Measurements from ENCODE around the gene ZNF512. TPM values are rescaled to one million over a fixed set of nuclear protein-coding genes. Genes with fewer than 3 reads are reported as not detected.
"Not testable (repeated sequence)": the region's sequence is repeated elsewhere in the genome, so short reads cannot be mapped to it uniquely, and the experiment has no call there.

The ZNF512 gene
- polyA plus RNA-seq, 1 of the 3 experiments (the other 2 are of a cell fraction) = 22.3 TPM

- no peak for TF ChIP-seq REST (IDR thresholded peaks at IDR 0.05; ENCODE audit: low read depth, low read length)
- TF ChIP-seq CTCF (IDR thresholded peaks at IDR 0.05) = no peak
- TF ChIP-seq SMC3 (IDR thresholded peaks at IDR 0.05; ENCODE audit: low read depth, low read length) = no peak
- TF ChIP-seq SIN3A (IDR thresholded peaks at IDR 0.05; ENCODE audit: borderline replicate concordance, low read depth, low read length) = peak; percentile 59; the same call in 1 of the 2 replicates
- 0 out of 4 replicates have a peak, but pooled peaks of 1 of the 2 experiments have one; percentile 32 for TF ChIP-seq EP300 (IDR thresholded peaks at IDR 0.05; ENCODE audit: borderline replicate concordance in 1 of 2, low read depth in 1 of 2, low read length in 1 of 2)
- TF ChIP-seq MXI1 (IDR thresholded peaks at IDR 0.05; ENCODE audit: low read depth, low read length) = peak; percentile 92
- TF ChIP-seq, protein P1, sequence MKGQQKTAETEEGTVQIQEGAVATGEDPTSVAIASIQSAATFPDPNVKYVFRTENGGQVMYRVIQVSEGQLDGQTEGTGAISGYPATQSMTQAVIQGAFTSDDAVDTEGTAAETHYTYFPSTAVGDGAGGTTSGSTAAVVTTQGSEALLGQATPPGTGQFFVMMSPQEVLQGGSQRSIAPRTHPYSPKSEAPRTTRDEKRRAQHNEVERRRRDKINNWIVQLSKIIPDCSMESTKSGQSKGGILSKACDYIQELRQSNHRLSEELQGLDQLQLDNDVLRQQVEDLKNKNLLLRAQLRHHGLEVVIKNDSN (IDR thresholded peaks at IDR 0.05; ENCODE audit: borderline replicate concordance, low read depth) = peak; percentile 97
- TF ChIP-seq RCOR1 (IDR thresholded peaks at IDR 0.05; ENCODE audit: low read length) = peak; percentile 42; the same call in 1 of the 2 replicates
Observed at GRCh38 chr2:27582695-27583389, at the start of gene ZNF512 (continued).

DNA sequence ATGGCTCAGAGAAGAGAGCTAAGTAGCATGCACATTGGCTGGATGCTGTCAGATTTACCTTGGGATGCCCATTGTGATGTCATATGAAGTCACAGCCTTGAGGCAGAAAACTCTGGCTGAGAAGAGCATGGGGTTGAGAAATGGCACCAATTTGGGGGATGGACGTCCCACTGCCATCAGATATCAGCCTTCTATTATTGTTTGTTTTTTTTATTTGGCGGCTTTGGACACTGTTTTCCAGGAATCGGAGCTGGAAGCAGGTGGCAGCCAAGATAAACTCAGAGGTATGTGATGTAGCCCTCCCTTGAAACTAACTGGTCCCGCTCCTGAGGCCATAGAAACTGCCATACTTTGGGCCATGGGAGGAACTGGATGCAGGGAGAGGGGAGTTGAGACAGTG lies 45.6 kb upstream of the ZNF512 start:
- no peaks in the 10 kb centered on the region; the same call in 1 of the 2 replicates for H3K27me3 ChIP-seq (ENCODE audit: insufficient read depth)
- H3K4me3 ChIP-seq (ENCODE audit: low read depth in 2 of 2, low read length in 1 of 2) = no peak overlapping the region
- no peak overlapping the region for H3K9ac ChIP-seq
- H3K4me1 ChIP-seq (ENCODE audit: control insufficient read depth in 1 of 2, insufficient read depth in 2 of 2, low read depth in 1 of 2, low read length in 1 of 2) = no peaks in the 10 kb centered on the region
- CTCF ChIA-PET = interaction anchor here (0.7 to 1.0 kb wide), 2 partner anchors 10 to 1283 kb away, joined by 4 to 6 read pairs; no protein-coding TSS in a partner anchor
- H3K4me2 ChIP-seq = no peak overlapping the region
- POLR2A ChIA-PET = interaction anchor here (0.6 kb wide), 1 partner anchor 98 kb away, joined by 6 read pairs; no protein-coding TSS in a partner anchor
- H3K36me3 ChIP-seq (replicated peaks in 1 of 2; ENCODE audit: control insufficient read depth in 1 of 2, insufficient read depth in 2 of 2, low read length in 1 of 2) = no peaks in the 10 kb centered on the region
- no peaks in the 10 kb centered on the region for H4K20me1 ChIP-seq (ENCODE audit: insufficient read depth)
- H3K9me3 ChIP-seq = no peaks in the 10 kb centered on the region
- no peak overlapping the region for H3K27ac ChIP-seq (ENCODE audit: low read depth in 2 of 2, low read length in 1 of 2)
- H3K79me2 ChIP-seq (ENCODE audit: insufficient read depth) = no peaks in the 10 kb centered on the region
- TF ChIP-seq CHD2 (IDR thresholded peaks at IDR 0.05; ENCODE audit: low read length, partially characterized antibody) = no peak
- no peak for TF ChIP-seq MEF2A (IDR thresholded peaks at IDR 0.05; ENCODE audit: borderline replicate concordance, low read depth)
- TF ChIP-seq JUND (IDR thresholded peaks at IDR 0.05) = no peak
- no peak for TF ChIP-seq POLR2AphosphoS5 (IDR thresholded peaks at IDR 0.05; ENCODE audit: low read depth, low read length)
- TF ChIP-seq RAD21 (IDR thresholded peaks at IDR 0.05; ENCODE audit: low read length) = no peak
- TF ChIP-seq ELF1 (IDR thresholded peaks at IDR 0.05) = no peak
- no peak for TF ChIP-seq TEAD4 (IDR thresholded peaks at IDR 0.05; ENCODE audit: borderline replicate concordance, insufficient read depth)
- no peak for TF ChIP-seq MXI1 (IDR thresholded peaks at IDR 0.05; ENCODE audit: low read depth, low read length)
- TF ChIP-seq SMC3 (IDR thresholded peaks at IDR 0.05; ENCODE audit: low read depth, low read length) = no peak
- no peak for TF ChIP-seq FOXJ3 (CRISPR knock-in tag; IDR thresholded peaks at IDR 0.05)
- TF ChIP-seq NFIC (IDR thresholded peaks at IDR 0.05; ENCODE audit: borderline replicate concordance) = no peak
- no peak for TF ChIP-seq FOSL2 (IDR thresholded peaks at IDR 0.05; ENCODE audit: borderline replicate concordance, low read depth)
- TF ChIP-seq NRF1 (IDR thresholded peaks at IDR 0.05; ENCODE audit: low read depth, low read length) = no peak
- TF ChIP-seq SIN3A (IDR thresholded peaks at IDR 0.05; ENCODE audit: borderline replicate concordance, low read depth, low read length) = no peak
- WGBS (ENCODE audit: low lambda C conversion rate) = 41% methylated on average over 4 of the region's 4 CpGs
- no peak overlapping the region for H2AFZ ChIP-seq (ENCODE audit: low read depth)
- no peak for DNase-seq
- H3F3A ChIP-seq (replicated peaks; ENCODE audit: insufficient read depth) = no peaks in the 10 kb centered on the region
- H3K9me2 ChIP-seq = no peaks in the 10 kb centered on the region

- H3K9ac ChIP-seq; H3K4me2 ChIP-seq; H3K4me3 ChIP-seq (ENCODE audit: low read depth in 2 of 2, low read length in 1 of 2); H3K79me2 ChIP-seq (ENCODE audit: insufficient read depth); H2AFZ ChIP-seq (ENCODE audit: low read depth); H3K4me1 ChIP-seq (ENCODE audit: control insufficient read depth in 1 of 2, insufficient read depth in 2 of 2, low read depth in 1 of 2, low read length in 1 of 2); H3K27ac ChIP-seq (ENCODE audit: low read depth in 2 of 2, low read length in 1 of 2); H3K9me3 ChIP-seq; H4K20me1 ChIP-seq (ENCODE audit: insufficient read depth); H3F3A ChIP-seq (replicated peaks; ENCODE audit: insufficient read depth); POLR2A ChIA-PET; H3K27me3 ChIP-seq (ENCODE audit: insufficient read depth); H3K36me3 ChIP-seq (replicated peaks in 1 of 2; ENCODE audit: control insufficient read depth in 1 of 2, insufficient read depth in 2 of 2, low read length in 1 of 2); H3K9me2 ChIP-seq; DNase-seq: not testable (repeated sequence)
- 58% methylated on average over 5 of the region's 6 CpGs for WGBS (ENCODE audit: low lambda C conversion rate)
- CTCF ChIA-PET = interaction anchor here (1.4 kb wide), 1 partner anchor 9 kb away, joined by 4 read pairs; no protein-coding TSS in a partner anchor
Observed at GRCh38 chr2:27538839-27539450, 43.9 kb upstream of the ZNF512 start.
